ENCODE data around the gene PHYHIPL. TPM values are rescaled to one million over a fixed set of nuclear protein-coding genes. Genes with fewer than 3 reads are reported as not detected.

Gene PHYHIPL
- total and polyA plus RNA-seq, 11 donors, result 0.03 to 0.08 TPM; not detected in 9

DNA sequence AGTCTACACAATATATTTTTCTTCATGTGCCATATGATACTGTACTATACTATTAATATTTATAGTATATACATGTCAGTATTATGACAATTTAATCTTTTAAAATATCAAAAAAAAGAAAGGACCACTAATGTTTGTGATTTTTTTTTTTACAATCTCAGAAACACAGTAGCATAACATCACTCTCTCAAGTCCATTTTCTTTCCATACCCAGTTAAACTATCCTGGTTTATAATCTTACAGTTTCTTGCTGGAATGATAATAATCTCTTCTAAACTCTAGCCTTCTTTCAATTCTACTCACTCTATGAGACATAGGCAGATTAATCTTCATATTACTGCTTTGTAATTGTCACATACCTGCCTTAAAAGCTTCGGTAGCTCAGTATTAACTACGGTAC, 8.9 kb upstream of the PHYHIPL start:
- WGBS, 4 donors, result 90 to 97% (median 93%) methylated on average over 2 of the region's 2 CpGs

GRCh38 chr10:59172567-59172966, 3.9 kb upstream of the PHYHIPL start:
- no peak for ATAC-seq

More for the DNA sequence above, 8.9 kb upstream of the PHYHIPL start:
- intact Hi-C loops (cut with DNase I), result no loop called here
- no peaks in the 10 kb centered on the region for H3K4me1 ChIP-seq
- TF ChIP-seq, protein P1, sequence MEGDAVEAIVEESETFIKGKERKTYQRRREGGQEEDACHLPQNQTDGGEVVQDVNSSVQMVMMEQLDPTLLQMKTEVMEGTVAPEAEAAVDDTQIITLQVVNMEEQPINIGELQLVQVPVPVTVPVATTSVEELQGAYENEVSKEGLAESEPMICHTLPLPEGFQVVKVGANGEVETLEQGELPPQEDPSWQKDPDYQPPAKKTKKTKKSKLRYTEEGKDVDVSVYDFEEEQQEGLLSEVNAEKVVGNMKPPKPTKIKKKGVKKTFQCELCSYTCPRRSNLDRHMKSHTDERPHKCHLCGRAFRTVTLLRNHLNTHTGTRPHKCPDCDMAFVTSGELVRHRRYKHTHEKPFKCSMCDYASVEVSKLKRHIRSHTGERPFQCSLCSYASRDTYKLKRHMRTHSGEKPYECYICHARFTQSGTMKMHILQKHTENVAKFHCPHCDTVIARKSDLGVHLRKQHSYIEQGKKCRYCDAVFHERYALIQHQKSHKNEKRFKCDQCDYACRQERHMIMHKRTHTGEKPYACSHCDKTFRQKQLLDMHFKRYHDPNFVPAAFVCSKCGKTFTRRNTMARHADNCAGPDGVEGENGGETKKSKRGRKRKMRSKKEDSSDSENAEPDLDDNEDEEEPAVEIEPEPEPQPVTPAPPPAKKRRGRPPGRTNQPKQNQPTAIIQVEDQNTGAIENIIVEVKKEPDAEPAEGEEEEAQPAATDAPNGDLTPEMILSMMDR (IDR thresholded peaks at IDR 0.05), result no peak
- TF ChIP-seq POLR2A (IDR thresholded peaks at IDR 0.05), result no peak
- no peak overlapping the region for H3K4me3 ChIP-seq
- no peaks in the 10 kb centered on the region for H3K27me3 ChIP-seq
- no peaks in the 10 kb centered on the region for H3K36me3 ChIP-seq
- no peak for ATAC-seq
- no peak overlapping the region for H3K27ac ChIP-seq
- H3K9me3 ChIP-seq, result peaks cover 0 to 16% (median 0%) of the 10 kb centered on the region in 12 donors
- DNase-seq, result no peak

GRCh38 chr10:59173414-59173813, 3.0 kb upstream of the PHYHIPL start:
- ATAC-seq (no peak), DNase-seq (no peak)
- Histone ChIP-seq H3K9me3 (peaks cover 0 to 12% (median 0%) of the 10 kb centered on the region in 12 donors), H3K27me3 (peaks cover 7 to 29% (median 21%) of the 10 kb centered on the region in 9 donors), H3K27ac (no peak overlapping the region), H3K4me1 (peaks cover 0 to 16% (median 5%) of the 10 kb centered on the region in 12 donors), H3K4me3 (no peak overlapping the region), H3K36me3 (no peaks in the 10 kb centered on the region)
- intact Hi-C loops (cut with DNase I), result no loop called here
- TF ChIP-seq, protein P1 (IDR thresholded peaks at IDR 0.05), result no peak
- TF ChIP-seq POLR2A (IDR thresholded peaks at IDR 0.05), result no peak

More at GRCh38 chr10:59172567-59172966, 3.9 kb upstream of the PHYHIPL start:
- no peaks in the 10 kb centered on the region for H3K36me3 ChIP-seq
- peaks cover 7 to 26% (median 18%) of the 10 kb centered on the region in 9 donors for H3K27me3 ChIP-seq
- intact Hi-C loops (cut with DNase I), result no loop called here
- no peak overlapping the region for H3K27ac ChIP-seq
- no peak overlapping the region for H3K4me3 ChIP-seq
- peaks cover 0 to 14% (median 0%) of the 10 kb centered on the region in 12 donors for H3K9me3 ChIP-seq
- H3K4me1 ChIP-seq, result peaks cover 0 to 16% (median 5%) of the 10 kb centered on the region in 12 donors
- TF ChIP-seq POLR2A (IDR thresholded peaks at IDR 0.05), result no peak
- TF ChIP-seq, protein P1 (IDR thresholded peaks at IDR 0.05), result no peak
- no peak for DNase-seq
- WGBS, 4 donors, result 83 to 87% (median 85%) methylated on average over 5 of the region's 5 CpGs

DNA sequence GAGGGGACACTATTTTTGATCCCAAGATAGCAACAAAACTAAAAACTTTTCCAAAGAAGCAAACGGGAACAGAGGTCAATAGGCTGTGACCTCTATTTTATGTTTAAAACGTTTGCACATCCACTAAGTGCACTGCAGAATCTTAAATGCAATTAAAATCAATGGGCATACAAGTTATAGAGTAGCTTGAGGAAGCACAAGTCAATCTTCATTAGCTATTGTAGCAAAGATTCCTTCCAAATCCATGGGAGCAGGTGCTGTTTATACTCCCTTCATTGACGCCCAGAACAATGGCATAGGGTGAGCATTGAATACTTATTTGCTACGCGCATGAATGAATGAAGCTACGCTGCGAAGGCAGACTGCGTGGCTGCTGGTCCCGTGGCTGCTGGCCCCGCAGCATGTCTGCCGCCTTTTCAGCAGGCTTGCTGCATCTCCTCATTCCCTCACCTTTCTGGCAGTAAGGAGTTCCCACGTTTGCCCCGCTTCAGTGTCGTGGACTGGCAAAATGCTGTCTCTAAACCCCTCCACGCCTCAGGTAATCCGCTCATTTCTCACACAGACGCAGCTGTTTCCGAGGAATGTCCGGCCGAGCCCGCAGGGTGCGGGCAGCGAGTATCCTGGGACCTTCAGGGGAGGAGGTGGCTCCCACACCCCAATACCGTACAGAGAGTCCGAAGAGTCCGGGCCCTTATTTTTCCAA, 754 bp upstream of the PHYHIPL start:
- 9 to 14% (median 12%) methylated on average over 14 to 26 of the region's 26 CpGs for whole genome bisulfite sequencing, 4 donors
- H3K36me3 ChIP-seq, result no peaks in the 10 kb centered on the region
- H3K9me3 ChIP-seq, result peaks cover 0 to 3% (median 0%) of the 10 kb centered on the region in 12 donors
- peak overlapping the region in 11 of 12 donors; percentile 8 to 46 (median 32) for H3K4me3 ChIP-seq
- H3K27ac ChIP-seq, result no peak overlapping the region
- TF ChIP-seq POLR2A (IDR thresholded peaks at IDR 0.05), result no peak
- TF ChIP-seq, protein P1 (IDR thresholded peaks at IDR 0.05), result no peak
- no peak for DNase-seq
- peaks cover 7 to 45% (median 21%) of the 10 kb centered on the region in 9 donors for H3K27me3 ChIP-seq
- intact Hi-C loops (cut with DNase I), result no loop called here
- peak in 1 of 4 donors; percentile 24 for ATAC-seq
- H3K4me1 ChIP-seq, result peaks cover 0 to 16% (median 5%) of the 10 kb centered on the region in 12 donors

All from heart left ventricle (tissue), 16 donors.